Ectodermal cell (in vitro differentiated cells): ENCODE results near the gene UGT2A1.

Experiments
- H3K27ac ChIP-seq: 2 replicates; pipeline ENCODE4 v1.7.0; 2013; ENCODE audit warnings: mild to moderate bottlenecking, low read depth, low read length; ENCODE audit not compliant: insufficient read depth, poor library complexity, severe bottlenecking
- H3K27me3 ChIP-seq: 2 replicates; pipeline ENCODE4 v1.7.0; 2013; ENCODE audit warnings: mild to moderate bottlenecking, low read length; ENCODE audit not compliant: insufficient read depth, control insufficient read depth, poor library complexity, severe bottlenecking
- H3K36me3 ChIP-seq: one replicate; pipeline ENCODE4 v1.7.0; 2013; ENCODE audit warnings: low read length; ENCODE audit not compliant: control insufficient read depth, insufficient read depth
- H3K4me1 ChIP-seq: one replicate; pipeline ENCODE4 v1.7.0; 2013; ENCODE audit warnings: low read length; ENCODE audit not compliant: control insufficient read depth, insufficient read depth
- H3K4me3 ChIP-seq: 2 replicates; pipeline ENCODE4 v1.7.0; 2013; ENCODE audit warnings: low read depth, low read length, control low read depth; ENCODE audit not compliant: insufficient read depth
- H3K9me3 ChIP-seq: 2 replicates; pipeline ENCODE4 v1.7.0; 2013; ENCODE audit warnings: mild to moderate bottlenecking, low read length, moderate library complexity; ENCODE audit not compliant: control insufficient read depth
- WGBS, 2 experiments: methylation state at CpG; one replicate each; pipeline ENCODE4 v1.1.7; 2013; ENCODE audit warnings: missing lambda C conversion rate in 2 of 2; 5-methylcytosine and 5-hydroxymethylcytosine counted together

UGT2A1 gene

DNA sequence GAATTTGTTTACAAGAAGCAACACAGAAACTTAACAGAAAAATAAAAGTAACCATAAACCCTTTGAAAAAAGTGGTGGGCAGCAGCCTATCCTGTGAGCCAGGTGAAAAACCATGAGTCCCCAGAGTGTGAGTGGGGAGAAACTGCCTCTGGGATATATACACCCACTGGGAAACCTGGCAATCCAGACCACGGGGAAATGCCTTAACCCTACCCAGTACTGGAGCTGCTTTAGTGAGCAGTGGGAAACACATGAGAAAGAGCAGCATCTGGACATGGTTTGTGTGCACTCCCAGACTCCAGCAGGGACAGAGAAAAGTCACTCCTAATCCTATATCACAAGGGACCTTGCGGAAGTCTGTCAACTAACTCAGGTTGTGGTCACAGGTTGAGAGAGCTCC lies 53.0 kb downstream of the UGT2A1 start:
- H3K27me3 ChIP-seq, result no peaks in the 10 kb centered on the region
- WGBS, 2 experiments, result 88 to 93% methylated on average over 2 of the region's 2 CpGs
- H3K4me3 ChIP-seq, result no peak overlapping the region
- no peaks in the 10 kb centered on the region for H3K36me3 ChIP-seq
- no peaks in the 10 kb centered on the region for H3K4me1 ChIP-seq
- H3K27ac ChIP-seq, result no peak overlapping the region
- H3K9me3 ChIP-seq, result no peaks in the 10 kb centered on the region

DNA sequence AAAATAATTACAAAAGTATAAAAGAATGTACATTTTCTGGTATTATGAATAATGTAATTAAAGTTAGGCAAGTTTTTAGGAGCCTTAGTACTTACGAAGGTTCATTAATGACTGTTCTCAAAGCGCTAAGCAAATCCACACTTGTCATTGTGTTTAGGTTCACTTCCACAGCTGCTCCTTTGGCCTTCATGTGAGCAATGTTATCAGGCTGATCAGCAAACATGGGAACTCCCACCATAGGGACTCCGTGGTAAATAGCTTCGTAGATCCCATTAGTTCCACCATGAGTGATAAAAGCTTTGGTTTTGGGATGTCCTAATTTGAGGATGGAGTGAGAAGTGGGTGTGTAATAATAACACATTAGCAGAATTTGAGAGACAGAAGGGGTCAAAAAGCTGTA lies 58.7 kb downstream of the UGT2A1 start:
- no peaks in the 10 kb centered on the region for H3K27me3 ChIP-seq
- no peak overlapping the region for H3K4me3 ChIP-seq
- H3K36me3 ChIP-seq, result no peaks in the 10 kb centered on the region
- WGBS, 2 experiments, result 85 to 88% methylated on average over 4 of the region's 4 CpGs
- H3K27ac ChIP-seq, result no peak overlapping the region
- H3K9me3 ChIP-seq, result no peaks in the 10 kb centered on the region
- no peaks in the 10 kb centered on the region for H3K4me1 ChIP-seq

- 83 to 84% methylated on average over 1 of the region's 1 CpG for WGBS, 2 experiments
- H3K4me3 ChIP-seq, result no peak overlapping the region
These were observed 61.7 kb downstream of the UGT2A1 start for GRCh38 chr4:69591364-69591763.

GRCh38 chr4:69589884-69590283 lies 63.2 kb downstream of the UGT2A1 start:
- 45 to 55% methylated on average over 1 of the region's 1 CpG for WGBS, 2 experiments

More at GRCh38 chr4:69591364-69591763, 61.7 kb downstream of the UGT2A1 start:
- no peaks in the 10 kb centered on the region for H3K4me1 ChIP-seq
- no peaks in the 10 kb centered on the region for H3K9me3 ChIP-seq
- no peak overlapping the region for H3K27ac ChIP-seq
- H3K36me3 ChIP-seq, result no peaks in the 10 kb centered on the region
- no peaks in the 10 kb centered on the region for H3K27me3 ChIP-seq

GRCh38 chr4:69584135-69584534 lies 68.9 kb downstream of the UGT2A1 start:
- Histone ChIP-seq H3K4me3 (no peak overlapping the region), H3K27ac (no peak overlapping the region), H3K36me3 (no peaks in the 10 kb centered on the region), H3K9me3 (no peaks in the 10 kb centered on the region), H3K27me3 (no peaks in the 10 kb centered on the region), H3K4me1 (no peaks in the 10 kb centered on the region)
- WGBS, 2 experiments, result 79 to 83% methylated on average over 5 of the region's 5 CpGs

More at GRCh38 chr4:69589884-69590283, 63.2 kb downstream of the UGT2A1 start:
- no peaks in the 10 kb centered on the region for H3K4me1 ChIP-seq
- H3K27ac ChIP-seq, result no peak overlapping the region
- no peaks in the 10 kb centered on the region for H3K9me3 ChIP-seq
- no peak overlapping the region for H3K4me3 ChIP-seq
- H3K36me3 ChIP-seq, result no peaks in the 10 kb centered on the region
- no peaks in the 10 kb centered on the region for H3K27me3 ChIP-seq

DNA sequence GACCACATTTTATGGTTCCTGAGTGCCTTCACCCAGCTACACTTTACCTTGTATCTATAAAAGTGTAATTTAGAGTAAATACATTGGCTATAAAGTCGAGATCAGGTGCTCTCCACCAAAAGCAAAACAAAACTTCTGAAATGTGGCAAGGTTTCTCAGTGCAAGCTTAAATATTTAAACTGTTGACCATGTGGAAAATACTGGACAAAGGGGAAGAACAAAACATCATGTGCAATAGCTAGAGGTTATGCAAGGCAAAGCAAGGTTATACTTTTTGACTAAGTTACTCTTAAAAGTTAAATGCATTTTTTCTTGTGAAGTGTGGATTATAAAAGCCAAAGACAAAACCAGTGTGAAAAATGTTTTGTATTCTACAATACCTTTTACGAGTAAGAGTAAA lies 69.5 kb downstream of the UGT2A1 start:
- Histone ChIP-seq H3K36me3 (no peaks in the 10 kb centered on the region), H3K4me3 (no peak overlapping the region), H3K4me1 (no peaks in the 10 kb centered on the region), H3K9me3 (no peaks in the 10 kb centered on the region), H3K27ac (no peak overlapping the region), H3K27me3 (no peaks in the 10 kb centered on the region)
- WGBS, 2 experiments, result 86 to 89% methylated on average over 1 of the region's 2 CpGs

DNA sequence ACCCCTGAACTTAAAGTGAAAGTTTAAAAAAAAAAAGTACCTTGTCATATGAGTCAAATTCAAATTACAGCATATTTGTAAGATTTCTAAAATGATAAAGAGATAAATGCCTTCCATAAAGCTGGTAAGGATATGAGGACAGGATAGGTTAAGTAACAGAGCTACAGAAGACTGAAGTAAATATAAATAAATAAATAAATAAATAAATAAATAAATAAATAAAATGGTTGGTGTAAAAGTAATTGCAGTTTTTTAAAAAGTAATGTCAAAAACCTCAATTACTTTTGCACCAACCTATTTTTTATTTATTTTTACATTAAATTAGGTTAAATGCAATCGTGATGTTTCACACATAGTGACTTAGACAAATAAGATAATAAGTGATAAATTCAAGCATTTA lies 75.8 kb downstream of the UGT2A1 start:
- Histone ChIP-seq H3K9me3 (no peaks in the 10 kb centered on the region), H3K4me3 (no peak overlapping the region), H3K27ac (no peak overlapping the region), H3K27me3 (no peaks in the 10 kb centered on the region), H3K36me3 (no peaks in the 10 kb centered on the region), H3K4me1 (no peaks in the 10 kb centered on the region)
- WGBS, 2 experiments, result no CpG with 5 or more reads among the region's 1 CpG

DNA sequence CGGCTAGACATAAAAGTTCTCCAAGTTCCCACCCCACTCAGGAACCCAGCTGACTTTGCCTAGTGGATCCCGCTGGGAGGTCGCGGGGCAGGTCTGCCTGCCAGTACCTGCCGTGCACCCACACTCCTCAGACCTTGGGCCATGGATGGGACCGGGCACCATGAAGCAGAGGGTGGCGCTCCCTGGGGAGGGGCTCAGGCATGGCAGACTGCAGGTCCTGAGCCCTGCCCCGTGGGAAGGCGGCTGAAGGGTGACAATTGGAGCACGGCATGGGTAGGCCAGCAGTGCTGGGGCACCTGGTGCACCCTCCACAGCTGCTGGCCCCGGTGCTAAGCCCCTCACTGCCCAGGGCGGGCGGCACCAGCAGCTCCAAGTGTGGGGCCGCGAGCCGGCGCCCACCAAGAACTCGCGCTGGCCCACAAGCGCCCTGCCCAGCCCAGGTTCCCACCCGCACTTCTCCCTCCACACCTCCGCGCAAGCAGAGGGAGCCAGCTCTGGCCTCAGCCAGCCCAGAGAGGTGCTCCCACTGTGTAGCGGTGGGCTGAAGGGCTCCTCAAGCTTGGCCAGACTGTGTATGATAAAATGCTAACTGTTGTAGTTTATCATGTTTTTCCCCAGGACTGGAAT lies 76.7 kb downstream of the UGT2A1 start:
- H3K27me3 ChIP-seq, result no peaks in the 10 kb centered on the region
- no peaks in the 10 kb centered on the region for H3K36me3 ChIP-seq
- no peaks in the 10 kb centered on the region for H3K4me1 ChIP-seq
- no peak overlapping the region for H3K27ac ChIP-seq
- no peak overlapping the region for H3K4me3 ChIP-seq
- H3K9me3 ChIP-seq, result no peaks in the 10 kb centered on the region
- WGBS, 2 experiments, result 94 to 96% methylated on average over 24 of the region's 24 CpGs

- WGBS, 2 experiments, result 100% methylated on average over 1 of the region's 1 CpG
- no peaks in the 10 kb centered on the region for H3K9me3 ChIP-seq
- H3K27ac ChIP-seq, result no peak overlapping the region
- H3K36me3 ChIP-seq, result no peaks in the 10 kb centered on the region
- H3K4me3 ChIP-seq, result no peak overlapping the region
- no peaks in the 10 kb centered on the region for H3K4me1 ChIP-seq
- no peaks in the 10 kb centered on the region for H3K27me3 ChIP-seq
These were observed 84.3 kb downstream of the UGT2A1 start for GRCh38 chr4:69568787-69569186.

DNA sequence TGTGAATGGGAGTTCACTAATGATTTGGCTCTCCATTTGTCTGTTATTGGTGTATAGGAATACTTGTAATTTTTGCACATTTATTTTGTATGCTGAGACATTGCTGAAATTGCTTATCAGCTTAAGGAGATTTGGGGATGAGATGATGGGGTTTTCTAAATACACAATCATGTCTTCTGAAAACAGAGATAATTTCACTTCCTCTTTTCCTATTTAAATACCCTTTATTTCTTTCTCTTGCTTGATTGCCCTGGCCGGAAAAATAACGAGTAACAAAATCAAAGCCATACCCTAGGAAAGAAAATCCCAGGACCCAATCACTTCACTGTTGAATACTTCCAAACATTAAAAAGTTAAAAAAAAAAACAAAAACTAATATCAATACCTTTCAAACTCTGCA lies 89.6 kb downstream of the UGT2A1 start:
- Histone ChIP-seq H3K27ac (no peak overlapping the region), H3K9me3 (no peaks in the 10 kb centered on the region), H3K4me3 (no peak overlapping the region), H3K4me1 (no peaks in the 10 kb centered on the region), H3K36me3 (no peaks in the 10 kb centered on the region), H3K27me3 (no peaks in the 10 kb centered on the region)
- WGBS, 2 experiments, result 70 to 74% methylated on average over 2 of the region's 2 CpGs

- WGBS, 2 experiments, result 86 to 91% methylated on average over 2 of the region's 2 CpGs
- Histone ChIP-seq H3K27me3 (no peaks in the 10 kb centered on the region), H3K27ac (no peak overlapping the region), H3K9me3 (no peaks in the 10 kb centered on the region), H3K4me3 (no peak overlapping the region), H3K36me3 (no peaks in the 10 kb centered on the region), H3K4me1 (no peaks in the 10 kb centered on the region)
These were observed 103.4 kb downstream of the UGT2A1 start for GRCh38 chr4:69549651-69550050.
